Endothelial cell of umbilical vein (primary cell): ENCODE data around the gene ORC6.

Source experiments
- CTCF ChIP-seq, 2 donors: IDR thresholded peaks; 1 replicate in 1 of 2; 2 replicates in 1 of 2; pipeline ENCODE4 v1.5.1; 2011; ENCODE audit warnings: low read length in 2 of 2, mild to moderate bottlenecking in 2 of 2, moderate library complexity in 2 of 2, control low read depth in 1 of 2, inconsistent platforms in 1 of 2, low read depth in 1 of 2; ENCODE audit not compliant: insufficient read depth in 1 of 2; ENCODE audit errors: extremely low read depth in 1 of 2
- EZH2 ChIP-seq: IDR thresholded peaks from 2 replicates; pipeline ENCODE4 v1.6.1; 2012; ENCODE audit warnings: borderline replicate concordance, low read depth, mild to moderate bottlenecking, moderate library complexity, low read length, inconsistent platforms; ENCODE audit not compliant: severe bottlenecking
- FOS ChIP-seq: IDR thresholded peaks from 2 replicates; pipeline ENCODE4 v1.6.1; 2011; ENCODE audit warnings: mild to moderate bottlenecking, low read length, moderate library complexity, borderline replicate concordance; ENCODE audit not compliant: insufficient read depth
- JUN ChIP-seq: IDR thresholded peaks from 2 replicates; pipeline ENCODE4 v1.6.1; 2011; ENCODE audit warnings: borderline replicate concordance, low read depth; ENCODE audit not compliant: insufficient read length, insufficient read depth
- MAX ChIP-seq: IDR thresholded peaks from 2 replicates; pipeline ENCODE4 v1.6.1; 2011; ENCODE audit not compliant: insufficient read depth, insufficient read length
- MYC ChIP-seq: IDR thresholded peaks from one replicate; pipeline ENCODE4 v1.6.1; 2011; ENCODE audit warnings: mild to moderate bottlenecking, low read depth, low read length
- POLR2A ChIP-seq: IDR thresholded peaks from 2 replicates; pipeline ENCODE4 v1.6.1; 2012; ENCODE audit warnings: low read depth, mild to moderate bottlenecking, control low read depth, low read length
- POLR2AphosphoS5 ChIP-seq: IDR thresholded peaks from 2 replicates; pipeline ENCODE4 v1.6.1; 2012; ENCODE audit warnings: low read depth, mild to moderate bottlenecking, control low read depth, low read length, moderate library complexity; ENCODE audit not compliant: insufficient read depth

GRCh38 chr16:46713634-46714033 is 24.2 kb downstream of the ORC6 start:
- TF ChIP-seq CTCF (IDR thresholded peaks at IDR 0.05; ENCODE audit: extremely low read depth in 1 of 2, insufficient read depth in 1 of 2, low read depth in 1 of 2, low read length in 2 of 2), result no peak
- no peak for TF ChIP-seq POLR2A
- TF ChIP-seq EZH2, result no peak
- TF ChIP-seq POLR2AphosphoS5, result no peak
- no peak for TF ChIP-seq MYC
- no peak for TF ChIP-seq FOS
- no peak for TF ChIP-seq JUN
- TF ChIP-seq MAX, result no peak
